GM20000 (cell line): ENCODE measurements around the gene UPB1.

Source experiments
- DNase-seq: peaks from one replicate; pipeline ENCODE4 v3.0.0; 2012; ENCODE audit warnings: low spot score
- TF ChIP-seq, protein P1 (sequence below): IDR thresholded peaks from 2 replicates; pipeline ENCODE4 v1.5.1; 2012; ENCODE audit warnings: mild to moderate bottlenecking, control low read depth; ENCODE audit errors: extremely low read depth, missing control alignments

Gene UPB1

DNA sequence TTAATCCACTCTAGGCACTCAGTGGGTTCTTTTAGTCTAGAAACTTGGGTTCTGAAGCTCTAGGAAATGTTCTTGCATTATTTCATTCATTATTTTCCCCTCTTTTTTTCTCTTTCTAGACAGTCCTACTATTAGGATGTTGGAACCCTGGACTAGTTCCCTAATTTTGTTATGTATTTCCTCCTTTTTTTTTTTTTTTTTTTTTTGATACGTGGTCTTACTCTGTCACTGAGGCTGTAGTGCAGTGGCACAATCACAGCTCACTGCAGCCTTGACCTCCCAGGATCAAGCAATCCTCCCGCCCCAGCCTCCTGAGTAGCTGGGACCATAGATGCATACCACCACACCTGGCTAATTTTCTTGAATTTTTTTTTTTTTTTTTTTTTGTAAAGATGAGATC, 9.4 kb downstream of the UPB1 start:
- no peak for DNase-seq
- TF ChIP-seq, protein P1, sequence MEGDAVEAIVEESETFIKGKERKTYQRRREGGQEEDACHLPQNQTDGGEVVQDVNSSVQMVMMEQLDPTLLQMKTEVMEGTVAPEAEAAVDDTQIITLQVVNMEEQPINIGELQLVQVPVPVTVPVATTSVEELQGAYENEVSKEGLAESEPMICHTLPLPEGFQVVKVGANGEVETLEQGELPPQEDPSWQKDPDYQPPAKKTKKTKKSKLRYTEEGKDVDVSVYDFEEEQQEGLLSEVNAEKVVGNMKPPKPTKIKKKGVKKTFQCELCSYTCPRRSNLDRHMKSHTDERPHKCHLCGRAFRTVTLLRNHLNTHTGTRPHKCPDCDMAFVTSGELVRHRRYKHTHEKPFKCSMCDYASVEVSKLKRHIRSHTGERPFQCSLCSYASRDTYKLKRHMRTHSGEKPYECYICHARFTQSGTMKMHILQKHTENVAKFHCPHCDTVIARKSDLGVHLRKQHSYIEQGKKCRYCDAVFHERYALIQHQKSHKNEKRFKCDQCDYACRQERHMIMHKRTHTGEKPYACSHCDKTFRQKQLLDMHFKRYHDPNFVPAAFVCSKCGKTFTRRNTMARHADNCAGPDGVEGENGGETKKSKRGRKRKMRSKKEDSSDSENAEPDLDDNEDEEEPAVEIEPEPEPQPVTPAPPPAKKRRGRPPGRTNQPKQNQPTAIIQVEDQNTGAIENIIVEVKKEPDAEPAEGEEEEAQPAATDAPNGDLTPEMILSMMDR: no peak

DNA sequence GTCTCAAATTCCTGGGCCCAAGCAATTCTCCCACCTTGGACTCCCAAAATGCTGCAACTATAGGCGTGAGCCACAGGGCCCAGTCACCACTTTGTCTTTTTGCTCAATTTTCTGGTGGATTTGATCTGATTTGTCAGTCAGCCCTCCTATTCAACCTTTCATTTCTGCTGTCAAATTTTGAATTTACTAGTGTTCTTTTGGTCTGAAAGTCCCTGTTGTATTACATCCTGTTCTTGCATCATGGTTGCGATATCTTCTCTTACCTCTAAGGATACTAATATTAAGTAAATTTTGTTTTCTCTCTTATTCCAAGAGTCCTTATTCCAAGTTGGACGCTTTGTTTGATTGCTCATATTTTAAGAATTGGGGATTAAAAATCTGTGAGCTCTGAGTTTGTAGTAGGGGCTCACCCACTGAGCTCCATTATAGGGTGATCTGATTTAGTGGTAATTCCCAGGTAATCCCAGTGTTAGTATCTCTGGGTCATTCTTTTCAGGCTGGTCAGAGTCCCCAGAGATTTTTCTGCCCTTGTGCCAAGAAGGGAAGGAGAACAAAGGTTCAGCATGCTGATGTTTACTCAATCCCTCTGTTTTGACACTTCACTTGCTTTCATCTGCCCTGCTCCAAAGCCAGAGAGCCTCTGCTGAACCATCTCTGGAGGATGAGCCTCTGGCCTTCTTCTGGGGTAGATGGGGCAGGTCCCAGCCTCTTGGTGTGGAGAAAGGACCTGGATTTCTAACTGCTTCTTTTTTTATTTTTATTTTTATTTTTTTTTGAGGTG, 10.0 kb downstream of the UPB1 start:
- TF ChIP-seq, protein P1: no peak
- DNase-seq: no peak

DNA sequence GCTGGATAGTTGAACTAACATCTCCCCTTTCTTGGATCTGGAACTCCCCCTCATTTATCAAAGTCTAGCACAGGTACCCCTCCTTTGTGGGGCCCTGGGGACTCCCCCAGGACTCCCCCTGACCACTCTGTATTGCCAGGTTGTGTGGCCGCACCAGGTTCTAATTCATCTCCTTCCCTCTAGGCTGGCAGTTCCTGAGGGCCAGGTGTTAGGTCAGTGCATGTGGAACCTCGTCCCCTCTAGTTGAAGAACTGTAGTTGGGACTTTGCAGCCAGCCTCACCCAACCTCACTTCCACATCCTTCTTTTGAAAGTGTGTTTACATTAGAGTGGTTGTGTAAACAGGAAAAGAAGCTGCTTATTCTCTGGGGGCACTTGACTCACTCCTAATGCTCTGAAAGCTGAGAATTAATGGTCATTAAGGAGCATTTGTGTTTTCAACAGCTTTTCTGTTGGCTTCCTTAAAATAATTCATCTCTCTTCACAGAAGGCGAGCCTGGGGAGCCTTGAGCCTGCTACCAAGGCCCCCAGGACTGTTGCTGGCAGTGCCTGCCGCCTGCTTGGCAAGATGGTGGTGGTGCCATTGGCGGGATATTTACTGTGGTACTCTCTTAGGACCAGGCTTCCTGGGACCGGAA, 11.8 kb downstream of the UPB1 start:
- no peak for DNase-seq
- TF ChIP-seq, protein P1: no peak

DNA sequence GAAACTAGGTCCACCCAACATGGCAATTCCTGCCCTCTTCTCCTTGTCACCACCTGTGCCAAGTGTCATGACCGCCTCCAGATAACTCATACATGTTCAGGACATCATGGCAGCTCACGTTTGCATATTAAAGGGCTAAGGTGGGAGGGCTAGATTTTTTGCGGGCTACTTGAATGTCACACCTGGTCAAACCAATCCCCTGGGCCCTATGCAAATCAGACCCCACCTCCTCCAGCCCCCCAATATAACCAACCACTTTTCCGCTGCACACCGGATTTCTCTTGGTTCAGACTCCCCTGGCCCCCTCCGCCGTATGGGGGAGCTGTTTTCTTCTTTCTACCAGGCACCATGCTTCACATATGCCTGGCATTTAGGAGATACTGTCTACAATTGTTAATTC, 12.6 kb downstream of the UPB1 start:
- TF ChIP-seq, protein P1: no peak
- no peak for DNase-seq

DNA sequence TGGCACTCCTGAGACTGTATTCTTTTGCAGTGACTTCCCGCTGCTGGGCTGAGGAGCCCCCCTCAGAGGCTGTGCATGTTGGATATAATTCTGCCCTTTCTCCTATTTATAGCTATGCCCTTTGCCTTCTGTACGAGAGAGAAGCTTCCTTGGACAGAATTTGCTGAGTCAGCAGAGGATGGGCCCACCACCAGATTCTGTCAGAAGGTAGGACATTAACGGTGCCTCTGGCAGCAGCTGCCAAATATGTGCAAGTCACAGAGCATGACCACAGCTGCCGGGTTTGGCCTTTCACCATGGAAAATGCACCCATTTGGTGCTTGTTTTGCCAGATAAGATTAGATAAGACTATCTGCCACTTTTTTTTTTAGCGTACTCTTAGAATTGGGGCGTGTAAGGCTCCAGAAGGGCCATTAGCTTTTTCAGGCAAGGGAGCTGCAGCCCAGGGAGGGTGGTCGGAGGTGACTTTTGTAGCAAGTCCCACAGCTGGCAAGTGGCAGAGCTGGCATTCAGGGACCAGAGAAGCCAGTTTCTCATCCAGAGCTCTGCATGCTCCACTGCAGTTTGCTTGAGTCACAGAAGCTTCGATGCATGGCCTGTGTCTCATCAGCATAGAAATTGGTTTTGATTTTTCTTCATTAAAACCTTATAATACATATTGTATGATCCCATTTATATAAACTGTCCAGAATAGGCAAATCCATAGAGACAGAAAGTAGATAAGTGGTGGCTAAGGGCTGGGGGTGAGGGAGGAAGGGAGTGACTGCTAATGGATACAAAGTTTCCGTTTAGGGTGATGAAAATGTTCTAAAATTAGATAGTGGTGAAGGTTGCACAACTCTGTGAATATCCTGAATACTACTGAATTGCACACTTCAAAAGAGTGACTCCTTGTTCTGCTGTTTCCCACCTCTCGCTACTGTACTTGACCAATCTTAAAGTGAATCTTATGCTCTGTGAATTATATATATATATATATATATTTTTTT, 15.8 kb downstream of the UPB1 start:
- TF ChIP-seq, protein P1: no peak
- no peak for DNase-seq

DNA sequence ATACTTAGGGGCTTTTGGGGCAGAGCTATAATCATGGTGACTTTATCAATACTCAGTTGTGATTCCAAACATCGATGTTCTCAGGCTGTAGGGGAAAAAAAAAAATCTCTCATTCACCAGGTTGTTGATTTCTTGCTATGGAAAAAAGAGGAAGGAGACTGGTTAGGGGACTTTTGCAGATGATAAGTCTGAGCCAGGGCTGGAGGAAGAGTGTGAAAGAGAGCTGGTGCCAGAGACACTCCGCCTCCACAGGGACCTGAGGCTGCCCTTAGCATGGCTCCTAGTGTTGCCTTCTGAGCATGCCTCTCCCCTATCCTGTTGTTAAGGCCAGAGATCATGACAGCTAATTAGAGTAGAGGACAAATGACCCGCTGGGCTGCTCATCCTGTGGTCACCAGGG, 16.9 kb downstream of the UPB1 start:
- TF ChIP-seq, protein P1: no peak
- DNase-seq: no peak
